Ovary (tissue), 3 donors: ENCODE measurements around the gene CYTH1.

ENCODE experiments used
- POLR2A ChIP-seq: fragments of 450-650 bp; IDR thresholded peaks from one replicate; pipeline ENCODE4 v1.6.1; 2017; ENCODE audit warnings: antibody characterized with exemption, mild to moderate bottlenecking, moderate library complexity
- TF ChIP-seq, protein P1 (sequence below), 3 donors: fragments of 450-650 bp in 2 of 3; fragments of 200-600 bp in 1 of 3; IDR thresholded peaks; one replicate each; pipeline versions ENCODE4 v1.5.1 to v1.8.0; 2016 to 2022; ENCODE audit warnings: antibody characterized with exemption in 3 of 3, mild to moderate bottlenecking in 1 of 3
- donor health status: DM: no; HTN: no; CAD: no.

DNA sequence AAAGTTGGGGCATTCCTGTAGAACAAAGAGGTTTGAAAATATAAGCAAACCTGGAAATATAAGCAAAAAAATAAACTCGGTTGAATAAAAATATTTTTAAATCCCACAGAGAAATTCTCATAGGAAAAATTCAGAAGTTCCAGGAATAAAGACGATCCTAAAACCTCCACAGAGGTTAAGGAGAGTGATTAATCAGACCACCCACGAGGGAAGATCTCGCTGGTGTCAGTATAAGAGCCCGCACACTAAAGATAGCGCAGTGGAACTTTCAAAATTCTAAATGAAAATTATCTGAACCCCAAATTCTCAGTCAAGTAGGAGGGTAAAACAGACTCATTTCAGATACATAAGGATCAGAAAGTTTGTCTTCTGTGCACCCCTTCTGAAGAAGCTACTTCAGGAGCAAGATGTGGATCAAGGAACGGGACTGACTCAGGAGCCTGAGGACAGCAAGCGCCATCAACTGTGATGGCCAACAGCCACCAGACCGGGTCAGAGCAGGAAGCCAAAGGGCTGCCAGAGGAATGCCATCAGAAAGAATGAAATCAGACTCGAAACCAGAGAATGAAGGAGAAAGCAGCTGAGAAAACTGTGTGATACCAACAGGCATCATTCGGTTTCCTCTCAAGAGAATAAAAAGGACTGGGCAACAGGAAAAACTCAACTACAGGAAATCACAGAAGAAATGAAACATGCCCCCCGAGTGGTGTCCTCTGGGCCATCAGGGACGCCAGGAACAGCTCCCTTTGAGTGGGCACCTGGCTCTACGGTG lies 66.9 kb downstream of the CYTH1 start:
- TF ChIP-seq, protein P1, sequence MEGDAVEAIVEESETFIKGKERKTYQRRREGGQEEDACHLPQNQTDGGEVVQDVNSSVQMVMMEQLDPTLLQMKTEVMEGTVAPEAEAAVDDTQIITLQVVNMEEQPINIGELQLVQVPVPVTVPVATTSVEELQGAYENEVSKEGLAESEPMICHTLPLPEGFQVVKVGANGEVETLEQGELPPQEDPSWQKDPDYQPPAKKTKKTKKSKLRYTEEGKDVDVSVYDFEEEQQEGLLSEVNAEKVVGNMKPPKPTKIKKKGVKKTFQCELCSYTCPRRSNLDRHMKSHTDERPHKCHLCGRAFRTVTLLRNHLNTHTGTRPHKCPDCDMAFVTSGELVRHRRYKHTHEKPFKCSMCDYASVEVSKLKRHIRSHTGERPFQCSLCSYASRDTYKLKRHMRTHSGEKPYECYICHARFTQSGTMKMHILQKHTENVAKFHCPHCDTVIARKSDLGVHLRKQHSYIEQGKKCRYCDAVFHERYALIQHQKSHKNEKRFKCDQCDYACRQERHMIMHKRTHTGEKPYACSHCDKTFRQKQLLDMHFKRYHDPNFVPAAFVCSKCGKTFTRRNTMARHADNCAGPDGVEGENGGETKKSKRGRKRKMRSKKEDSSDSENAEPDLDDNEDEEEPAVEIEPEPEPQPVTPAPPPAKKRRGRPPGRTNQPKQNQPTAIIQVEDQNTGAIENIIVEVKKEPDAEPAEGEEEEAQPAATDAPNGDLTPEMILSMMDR (IDR thresholded peaks at IDR 0.05) = no peak
- TF ChIP-seq POLR2A = no peak
